NCI-H460 (cell line): Measurements from ENCODE around the gene TMEM183A. TPM values are rescaled to one million over a fixed set of nuclear protein-coding genes. Genes with fewer than 3 reads are reported as not detected.
A peak's percentile ranks its signal among the peaks of the same experiment; 100 is the strongest.

Experiments
- DNase-seq: peaks from one replicate; pipeline ENCODE4 v3.0.0-alpha.2; 2016; ENCODE audit warnings: low read depth; ENCODE audit errors: extremely low read depth
- polyA plus RNA-seq: library from polyadenylated mRNA; depleted of rRNA; stranded (reverse); fragments of >200 nt; gene quantifications from 2 replicates; pipeline ENCODE4 v1.2.3, GENCODE V29; 2014; cell fraction: nucleus; rRNA removed
- total RNA-seq: library from RNA; depleted of rRNA; stranded (reverse); fragments of >200 nt; shearing (Covaris generic); gene quantifications from 2 replicates; pipeline ENCODE4 v1.2.3, GENCODE V29; 2014; rRNA removed

The TMEM183A gene, protein sequence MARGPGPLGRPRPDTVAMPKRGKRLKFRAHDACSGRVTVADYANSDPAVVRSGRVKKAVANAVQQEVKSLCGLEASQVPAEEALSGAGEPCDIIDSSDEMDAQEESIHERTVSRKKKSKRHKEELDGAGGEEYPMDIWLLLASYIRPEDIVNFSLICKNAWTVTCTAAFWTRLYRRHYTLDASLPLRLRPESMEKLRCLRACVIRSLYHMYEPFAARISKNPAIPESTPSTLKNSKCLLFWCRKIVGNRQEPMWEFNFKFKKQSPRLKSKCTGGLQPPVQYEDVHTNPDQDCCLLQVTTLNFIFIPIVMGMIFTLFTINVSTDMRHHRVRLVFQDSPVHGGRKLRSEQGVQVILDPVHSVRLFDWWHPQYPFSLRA
- total RNA-seq, result 121 and 128 TPM in 2 replicates
- polyA plus RNA-seq, result 138 and 145 TPM in 2 replicates

DNA sequence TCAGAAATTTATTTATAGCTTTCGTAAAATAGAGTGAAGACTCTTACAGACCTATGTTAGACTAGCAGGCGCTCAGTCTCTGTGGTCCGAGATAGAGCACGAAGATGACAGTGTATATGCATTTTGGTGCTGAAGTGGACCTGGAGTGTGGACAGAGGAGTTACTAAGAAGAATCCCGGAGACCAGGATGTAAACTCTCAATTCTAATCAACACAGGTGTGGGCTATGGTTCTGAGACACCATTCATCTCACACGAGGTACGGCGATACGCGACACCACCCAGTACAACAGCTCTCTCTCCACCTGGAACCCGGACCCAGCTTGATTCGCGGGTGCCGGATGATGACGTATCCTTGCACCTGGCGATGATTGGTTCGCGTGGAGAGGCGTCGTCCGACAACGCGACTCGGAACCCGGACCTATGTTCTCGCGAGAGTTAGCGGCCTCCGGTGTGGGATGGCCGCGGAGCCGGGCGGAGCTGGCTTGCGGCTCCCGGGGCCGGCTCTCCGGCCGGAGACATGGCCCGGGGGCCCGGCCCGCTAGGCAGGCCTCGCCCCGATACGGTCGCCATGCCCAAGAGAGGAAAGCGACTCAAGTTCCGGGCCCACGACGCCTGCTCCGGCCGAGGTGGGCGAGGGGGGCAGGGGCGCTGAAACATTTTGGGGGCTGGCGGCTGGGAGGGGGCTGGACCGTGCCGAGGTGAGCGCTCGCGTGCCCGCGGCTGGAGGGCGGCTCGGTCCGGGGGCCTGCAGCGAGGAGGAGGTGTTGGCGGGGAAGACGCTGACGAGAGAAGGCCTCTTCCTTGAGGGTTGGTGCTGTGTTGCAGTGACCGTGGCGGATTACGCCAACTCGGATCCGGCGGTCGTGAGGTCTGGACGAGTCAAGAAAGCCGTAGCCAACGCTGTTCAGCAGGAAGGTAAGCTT, at the start of gene TMEM183A:
TMEM183A (plus strand) TSS at position 427 of the 924 bp plus-strand sequence; CDS start at position 519, 92 bp downstream.
- DNase-seq, result peak; percentile 99

DNA sequence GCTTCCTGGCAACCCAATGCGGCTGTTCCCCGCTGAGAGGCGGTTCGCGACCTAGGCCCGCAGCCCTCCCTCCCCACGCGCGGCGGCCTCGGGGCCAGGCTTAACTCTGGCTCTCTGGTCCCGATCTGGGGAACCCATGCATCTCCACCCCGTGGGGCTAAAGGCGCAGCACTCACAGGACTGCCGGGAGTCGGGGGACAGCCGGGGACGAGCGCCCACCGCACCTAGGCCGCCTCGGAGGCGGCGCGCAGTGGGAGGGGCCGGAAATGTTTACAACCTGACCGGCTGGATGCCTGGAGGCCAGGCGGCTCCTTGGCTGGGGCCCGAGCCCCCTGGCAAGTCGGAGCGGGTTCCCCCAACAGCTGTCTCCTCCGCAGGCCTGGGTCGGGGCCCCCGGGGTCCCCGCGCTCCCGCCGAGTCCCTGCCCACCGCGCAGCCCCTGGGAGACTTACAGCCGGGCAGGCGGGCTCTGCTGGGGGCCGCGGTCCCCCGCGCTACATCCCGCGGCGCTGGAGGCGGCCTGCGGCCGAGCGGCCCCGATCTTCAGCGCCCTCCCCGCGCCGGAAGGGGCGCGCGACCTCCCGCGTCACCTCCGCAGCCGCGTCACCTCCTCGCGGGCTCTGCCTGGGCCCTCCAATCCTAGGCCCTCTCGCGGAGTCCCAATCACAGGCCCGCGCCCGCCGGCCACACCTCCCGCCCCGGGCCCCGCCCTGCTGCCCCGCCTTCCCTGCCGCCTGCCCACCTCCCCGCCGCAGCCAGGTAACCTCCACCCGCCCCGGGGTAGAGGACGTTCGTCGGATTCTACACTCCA, 49.2 kb upstream of the TMEM183A start, which contains the start of gene ADIPOR1:
ADIPOR1 (minus strand) TSS at position 580 of the 811 bp plus-strand sequence. CDS start 7,242 bp downstream, outside the sequence.
- peak; percentile 87 for DNase-seq

DNA sequence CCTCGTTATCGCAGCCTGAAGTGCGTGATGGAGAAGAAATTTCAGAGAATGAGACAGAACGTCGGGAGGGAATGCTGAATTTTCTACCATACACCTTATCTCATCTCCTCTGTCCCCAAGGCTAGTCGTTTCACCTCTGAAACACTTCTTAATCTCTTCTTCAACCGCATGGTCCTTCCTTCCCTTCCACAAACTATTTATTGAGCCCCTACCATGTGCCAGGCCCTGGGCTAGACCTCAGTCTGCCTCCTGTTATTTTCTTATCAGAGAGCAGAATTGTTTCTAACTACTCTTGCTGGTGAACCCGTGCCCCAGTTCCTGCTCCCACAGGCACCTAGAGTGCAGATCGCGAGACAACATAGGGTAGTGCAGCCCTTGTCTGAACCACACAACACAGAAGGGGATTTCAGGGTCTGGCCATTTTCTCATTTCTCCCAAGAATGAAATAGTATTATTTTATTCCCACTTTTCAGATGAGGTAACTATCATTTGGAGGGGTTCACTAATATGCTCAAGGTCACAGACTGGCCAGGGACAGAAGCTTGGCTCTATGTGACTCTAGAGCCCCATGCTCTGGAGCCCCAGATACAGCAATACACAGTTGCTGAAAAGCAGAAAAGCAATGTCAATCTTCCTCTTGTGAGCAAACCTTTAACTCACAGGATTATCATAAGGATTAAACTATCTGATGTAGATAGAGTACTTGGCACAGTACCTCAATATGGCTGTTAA, 48.5 kb upstream of the TMEM183A start:
- DNase-seq, result no peak

GRCh38 chr1:202959276-202959620, 47.9 kb upstream of the TMEM183A start:
- peak; percentile 37 for DNase-seq

DNA sequence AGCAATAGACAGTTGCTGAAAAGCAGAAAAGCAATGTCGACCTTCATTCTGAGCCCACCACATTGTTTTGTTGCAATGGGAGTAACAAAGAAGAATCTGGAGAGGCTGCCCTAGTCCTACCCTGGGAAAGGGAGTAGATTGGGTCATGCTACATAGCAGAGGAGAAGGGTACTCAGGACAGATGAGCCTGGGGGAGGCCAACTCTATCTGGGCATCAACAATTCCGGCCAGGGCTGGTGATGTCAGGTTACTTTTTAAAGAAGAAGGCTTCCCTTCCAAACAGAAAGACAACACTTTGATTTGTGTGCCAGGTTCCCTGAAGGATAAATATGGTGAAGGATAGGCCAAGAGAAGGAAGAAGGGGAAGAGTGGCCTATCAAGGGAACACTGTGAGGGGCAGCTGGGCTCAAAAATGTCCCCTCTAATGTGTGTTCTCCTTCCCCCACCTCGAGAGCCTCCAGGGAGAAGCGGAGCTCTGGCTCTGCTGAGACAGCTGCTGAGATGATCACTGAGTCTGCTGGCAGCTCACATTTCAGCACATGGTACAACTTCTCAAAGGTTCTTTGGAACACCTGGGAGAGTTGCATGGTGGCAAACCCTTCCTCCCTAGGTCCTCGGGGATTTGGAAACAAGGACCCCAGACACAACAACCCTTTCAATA, 45.8 kb upstream of the TMEM183A start:
- no peak for DNase-seq

DNA sequence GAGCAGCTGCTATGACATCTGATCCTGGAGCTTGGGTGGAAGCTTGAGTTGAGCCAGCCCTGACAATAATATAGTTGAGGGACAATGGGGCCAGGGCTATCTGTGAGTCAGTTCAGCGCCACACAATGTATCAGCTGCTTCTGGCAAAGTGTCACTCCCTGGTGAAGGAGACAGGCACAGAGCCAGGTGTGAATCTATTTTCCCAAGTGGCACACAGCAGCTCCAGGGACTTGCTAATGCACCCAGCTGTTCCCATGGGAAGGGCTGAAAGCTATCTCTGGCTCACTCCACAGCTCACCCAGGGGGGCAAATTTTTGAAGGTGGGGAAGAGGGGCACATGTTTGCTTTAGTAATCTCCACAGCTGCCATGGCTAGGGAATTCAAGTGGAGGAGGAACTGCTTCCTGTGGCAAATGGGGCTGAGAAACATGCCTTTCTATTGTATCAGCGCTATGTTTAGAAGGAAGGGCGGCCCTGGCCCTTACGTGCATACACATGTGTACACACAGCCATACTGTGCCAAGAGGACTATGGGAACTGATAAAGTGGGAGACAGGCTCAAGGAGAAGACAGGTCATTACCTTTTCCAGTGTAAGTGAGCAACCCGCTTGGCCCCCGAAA, 42.3 kb upstream of the TMEM183A start:
- DNase-seq, result no peak

GRCh38 chr1:202965422-202965821, 41.8 kb upstream of the TMEM183A start:
- DNase-seq, result no peak

DNA sequence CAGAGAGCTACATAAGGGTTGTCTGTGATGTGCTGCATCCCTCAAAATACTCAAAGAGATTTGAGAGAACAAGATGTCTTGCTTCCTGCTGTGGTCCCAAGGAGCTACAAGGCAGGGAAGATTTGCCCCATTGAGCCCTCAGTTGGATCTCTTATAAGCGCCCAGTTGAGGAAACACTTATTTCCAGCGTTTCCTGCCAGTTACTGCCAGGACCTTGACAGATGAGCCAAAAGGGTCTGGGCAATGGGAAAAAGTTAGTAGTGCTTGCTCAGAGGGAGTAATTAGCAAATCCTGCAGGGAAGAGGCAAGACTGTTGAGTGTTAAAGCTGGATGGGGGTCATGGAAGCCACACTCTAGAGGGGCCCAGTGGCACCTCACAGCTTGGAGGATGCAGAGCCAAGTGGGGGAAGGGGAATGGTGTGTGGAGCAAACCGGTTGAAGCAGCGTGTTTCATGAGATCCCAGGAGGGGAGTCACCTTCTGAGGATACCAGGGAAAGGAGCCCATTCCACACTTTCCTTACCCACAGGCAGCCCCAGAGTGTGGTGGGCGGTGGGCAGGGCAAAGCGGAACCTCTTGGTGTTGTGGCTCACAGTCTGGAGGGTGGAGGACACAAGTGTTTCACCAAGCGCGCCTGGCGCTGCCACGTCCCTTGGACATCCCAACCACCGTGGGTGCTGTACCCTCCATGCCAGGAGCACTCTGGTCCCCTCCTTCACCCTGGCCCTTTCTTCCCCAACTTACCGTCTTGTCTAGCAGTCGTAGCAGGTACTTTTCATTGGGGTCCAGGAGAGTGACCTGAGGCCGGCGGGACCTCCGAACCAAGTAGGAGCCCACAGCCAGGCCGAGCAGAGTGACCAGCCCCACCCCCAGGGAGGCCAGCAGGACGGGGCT, 40.9 kb upstream of the TMEM183A start:
- no peak for DNase-seq

DNA sequence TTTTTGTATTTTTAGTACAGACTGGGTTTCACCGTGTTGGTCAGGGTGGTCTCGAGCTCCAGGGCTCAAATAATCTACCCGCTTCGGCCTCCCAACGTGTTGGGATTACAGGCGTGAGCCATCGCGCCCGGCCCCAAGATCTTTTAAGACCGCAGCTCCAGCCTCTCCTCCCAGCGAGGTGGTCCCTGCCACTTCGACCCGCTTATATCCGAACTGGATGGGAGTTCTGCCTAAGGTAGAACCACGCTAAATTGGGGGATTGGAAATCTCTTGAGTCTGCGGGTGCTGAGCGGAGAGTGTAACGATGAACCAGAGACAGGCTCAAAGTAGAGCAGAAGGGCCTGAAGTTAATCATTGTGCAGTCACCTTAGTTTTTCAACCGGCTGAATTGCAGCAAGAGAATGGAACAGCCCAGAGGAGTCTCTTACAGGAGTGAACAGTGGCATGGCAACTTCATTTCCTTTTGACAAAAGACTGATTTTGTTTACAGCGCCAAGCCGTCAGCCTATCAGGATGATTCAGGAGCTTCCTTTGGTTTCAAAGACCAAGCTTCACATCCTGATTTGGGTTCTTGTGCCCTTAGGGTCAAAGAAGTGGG, 39.4 kb upstream of the TMEM183A start:
- no peak for DNase-seq

DNA sequence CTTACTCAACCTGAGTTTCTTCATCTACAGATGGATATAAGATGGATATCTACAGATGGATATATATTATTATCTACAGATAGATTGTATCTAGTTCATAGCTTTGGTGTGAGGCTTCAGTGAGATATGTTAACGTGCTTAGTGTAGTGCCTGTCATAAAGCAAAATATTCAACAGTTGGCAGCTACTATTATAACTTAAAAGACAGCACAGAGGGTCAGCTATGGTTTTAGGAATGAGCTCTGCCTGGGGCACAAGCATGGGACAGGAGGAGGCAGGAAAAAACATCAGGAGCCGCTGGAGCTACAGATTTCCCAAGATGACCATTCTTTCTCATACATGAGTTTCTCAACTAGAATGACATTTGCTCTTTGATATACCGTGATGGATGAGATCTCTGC, 38.8 kb upstream of the TMEM183A start:
- no peak for DNase-seq

- peak; percentile 71 for DNase-seq
These were observed 38.3 kb upstream of the TMEM183A start for GRCh38 chr1:202968895-202969295.

DNA sequence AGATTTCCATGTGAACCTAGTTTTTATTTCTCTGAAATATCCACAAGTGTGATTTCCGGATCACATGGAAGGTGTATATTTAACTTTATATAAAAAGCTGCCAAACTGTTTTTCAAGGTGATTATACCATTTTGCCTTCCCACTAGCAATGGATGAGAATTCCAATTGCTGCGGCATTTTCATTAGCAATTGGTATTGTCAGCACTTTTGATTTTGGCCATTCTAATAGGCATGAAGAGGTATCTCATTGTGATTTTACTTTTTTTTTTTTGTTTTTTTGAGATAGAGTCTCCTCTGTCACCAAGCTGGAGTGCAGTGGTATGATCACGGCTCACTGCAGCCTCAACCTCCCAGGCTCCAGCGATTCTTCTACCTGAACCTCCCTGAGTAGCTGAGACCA, 35.1 kb upstream of the TMEM183A start:
- DNase-seq, result no peak

- DNase-seq, result no peak
These were observed 32.3 kb upstream of the TMEM183A start for GRCh38 chr1:202974856-202975255.

DNA sequence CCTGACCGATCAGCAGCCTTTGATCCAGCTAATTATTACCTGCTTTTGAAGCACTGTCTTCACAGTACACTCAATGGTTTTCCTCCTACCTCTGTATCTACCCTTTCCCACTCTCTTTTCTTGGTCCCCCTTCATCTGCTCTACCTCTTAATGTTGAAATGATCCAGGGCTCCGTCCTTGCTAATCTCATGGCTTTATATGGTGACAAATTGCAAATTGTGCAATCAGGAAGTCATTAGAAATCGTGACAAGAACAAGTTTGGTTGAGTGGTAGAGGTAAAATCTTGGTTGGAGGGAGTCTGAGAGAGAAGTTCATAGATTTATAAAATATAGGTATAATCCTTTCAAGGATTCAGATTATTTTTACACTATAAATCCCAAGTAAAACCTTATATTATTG, 30.5 kb upstream of the TMEM183A start:
- no peak for DNase-seq

DNA sequence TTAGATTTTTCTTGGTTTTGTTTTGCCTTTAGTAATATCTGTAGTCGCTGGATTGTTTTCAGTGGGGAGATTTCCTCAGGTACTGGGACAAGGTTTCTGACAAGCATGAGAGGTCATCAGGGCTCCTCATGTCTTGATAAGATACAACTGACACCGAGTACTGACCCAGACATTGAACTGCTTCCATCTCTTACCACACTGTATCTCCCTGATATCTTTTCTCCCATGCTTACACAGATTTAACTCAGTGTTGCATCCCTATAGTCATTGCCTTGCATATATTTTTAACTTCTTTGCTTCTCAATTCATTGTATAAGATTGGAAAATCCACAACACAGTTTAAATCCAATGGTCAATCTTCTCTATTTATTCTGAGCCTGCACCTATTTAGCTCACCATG, 27.7 kb upstream of the TMEM183A start:
- no peak for DNase-seq

DNA sequence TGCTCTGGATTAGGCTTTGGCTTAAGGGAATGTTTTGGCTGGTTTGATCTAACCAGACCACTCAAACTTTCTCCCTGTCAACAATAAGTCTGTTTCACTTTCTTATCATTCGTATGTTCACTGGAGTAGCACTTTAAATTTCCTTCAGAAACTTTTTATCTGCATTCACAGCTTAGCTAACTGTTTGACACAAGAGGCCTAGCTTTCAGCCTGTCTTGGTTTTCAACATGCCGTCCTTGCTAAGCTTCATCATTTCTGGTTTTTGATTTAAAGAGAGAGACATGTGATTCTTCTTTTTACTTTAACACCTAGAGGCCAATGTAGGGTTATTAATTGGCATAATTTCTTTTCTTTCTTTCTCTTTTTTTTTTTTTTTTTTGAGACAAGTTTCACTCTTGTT, 25.2 kb upstream of the TMEM183A start:
- DNase-seq, result no peak

GRCh38 chr1:202982715-202983430, 24.3 kb upstream of the TMEM183A start:
- DNase-seq, result no peak
